ENCODE data around the gene SPDYA. TPM values are rescaled to one million over a fixed set of nuclear protein-coding genes. Genes with fewer than 3 reads are reported as not detected.

Gene SPDYA
- polyA plus RNA-seq (2011; rRNA removed) (0.17 and 0.49 TPM in 2 replicates), polyA plus RNA-seq (2017; fragmentation: RNase III; extraction: RNeasy Plus Mini Kit Qiagen cat#74134 plus additional on column Dnase treatment) (0.14 to 0.34 TPM (median 0.24 TPM) in 3 replicates), polyA minus RNA-seq (2011; rRNA and poly(A)+ RNA removed) (0.24 and 0.50 TPM in 2 replicates)
- polyA plus RNA-seq (2012; cell fraction: cytosol; rRNA removed), result 0.05 TPM in 1 of 2 replicates, not detected in the other
- 0.06 and 0.07 TPM in 2 replicates for polyA plus RNA-seq (2012; cell fraction: nucleus; rRNA removed)

DNA sequence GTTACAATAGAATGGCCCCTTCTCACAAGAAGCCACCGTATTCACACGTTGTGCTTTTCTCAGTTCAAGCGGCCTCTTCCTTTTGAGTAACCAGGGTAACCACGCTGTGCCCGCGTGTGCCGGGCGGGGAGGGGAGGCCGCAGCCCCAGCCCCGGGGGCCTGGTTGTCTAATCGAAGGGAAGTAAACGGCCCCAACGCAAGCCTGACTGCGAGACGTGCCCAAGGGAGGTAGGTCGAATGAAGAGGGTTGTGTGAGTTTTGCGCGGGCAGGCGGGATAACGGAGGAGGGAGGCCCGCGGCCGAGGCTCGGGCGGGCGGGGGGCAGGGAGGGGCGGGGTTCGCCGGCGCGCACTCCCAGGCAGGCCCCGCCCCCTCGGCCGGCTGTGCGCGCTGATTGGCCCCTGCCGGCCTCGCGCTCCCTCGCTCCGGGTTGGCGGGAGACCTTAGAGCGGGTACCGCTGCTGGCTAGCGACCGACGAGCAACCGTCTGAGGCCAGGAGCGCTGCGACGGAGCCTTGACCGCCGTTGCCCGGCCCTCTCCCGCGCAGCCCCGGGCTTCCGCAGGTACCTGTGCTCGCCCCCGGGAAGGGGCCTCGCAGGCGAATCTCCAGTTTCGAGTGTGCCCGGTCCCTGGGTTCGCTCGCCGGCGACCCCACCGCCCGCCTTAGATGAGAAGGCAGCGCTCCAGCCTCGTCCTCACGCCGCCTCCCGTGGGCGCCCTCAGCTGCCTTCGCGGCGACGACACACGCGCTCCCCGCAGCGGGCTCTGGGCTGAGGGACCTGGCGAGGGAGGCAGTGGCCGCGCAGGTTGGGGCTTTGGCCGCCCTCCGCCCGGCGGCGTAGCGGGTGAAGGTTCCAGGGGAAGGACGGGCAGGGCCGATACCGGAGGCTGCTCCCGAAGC is at the start of gene SPDYA:
SPDYA (plus strand) TSS at position 451 of the 902 bp plus-strand sequence. CDS start 5,181 bp downstream, outside the sequence.
- ATAC-seq (peak; percentile 94 to 95), FAIRE-seq (no peak), DNase-seq (ENCODE audit: low read depth in 1 of 2, low spot score in 1 of 2) (peak; percentile 68 to 81)
- Histone ChIP-seq H3K27ac (peak within 1 kb of the TSS; percentile 74 to 85), H3K9me3 (no peaks in the 10 kb centered on the region), H3K4me3 (peak within 1 kb of the TSS; percentile 43), H3K4me1 (peaks cover 11% of the 10 kb centered on the region; the same call in 2 of the 3 replicates), H3K4me2 (peak within 1 kb of the TSS; percentile 79)
- TF ChIP-seq ZFP36 (IDR thresholded peaks at IDR 0.05; ENCODE audit: borderline replicate concordance, partially characterized antibody) (no peak), CHD2 (IDR thresholded peaks at IDR 0.05; ENCODE audit: low read length, partially characterized antibody) (no peak), POLR2A (IDR thresholded peaks at IDR 0.05; ENCODE audit: low read length) (0 out of 2 replicates have a peak, but pooled peaks have one; percentile 7), RFX5 (IDR thresholded peaks at IDR 0.05) (no peak), CBX8 (IDR thresholded peaks at IDR 0.05) (no peak), POLR2AphosphoS2 (conservative IDR thresholded peaks at IDR 0.05; ENCODE audit: low read length) (no peak), TFCP2L1 (CRISPR knock-in tag; IDR thresholded peaks at IDR 0.05) (peak; percentile 57; the same call in 1 of the 2 replicates), BCL3 (IDR thresholded peaks at IDR 0.05) (no peak), MYC (IDR thresholded peaks at IDR 0.05; ENCODE audit: borderline replicate concordance, low read length) (0 out of 2 replicates have a peak, but pooled peaks have one; percentile 36), NR3C1 (IDR thresholded peaks at IDR 0.05) (no peak), PHF8 (IDR thresholded peaks at IDR 0.05; ENCODE audit: borderline replicate concordance, low read depth) (no peak), FOXS1 (CRISPR knock-in tag; IDR thresholded peaks at IDR 0.05) (no peak), JUN (IDR thresholded peaks at IDR 0.05) (peak; percentile 44 to 69; a peak in 2 of 5 replicates), ZSCAN20 (CRISPR knock-in tag; IDR thresholded peaks at IDR 0.05) (no peak), HOXB5 (CRISPR knock-in tag; IDR thresholded peaks at IDR 0.05) (peak; percentile 87), HOXA7 (CRISPR knock-in tag; IDR thresholded peaks at IDR 0.05) (no peak), RCOR1 (IDR thresholded peaks at IDR 0.05; ENCODE audit: low read depth, low read length) (no peak), E2F6 (IDR thresholded peaks at IDR 0.05; ENCODE audit: borderline replicate concordance, low read depth) (peak; percentile 99), NPAS2 (CRISPR knock-in tag; IDR thresholded peaks at IDR 0.05; ENCODE audit: borderline replicate concordance) (no peak), HDAC2 (IDR thresholded peaks at IDR 0.05) (no peak), TP53 (CRISPR knock-in tag; IDR thresholded peaks at IDR 0.05) (0 out of 2 replicates have a peak, but pooled peaks have one; percentile 28), CEBPB (IDR thresholded peaks at IDR 0.05) (no peak), HOXB13 (CRISPR knock-in tag; IDR thresholded peaks at IDR 0.05; ENCODE audit: low read depth) (peak; percentile 82), SMC3 (IDR thresholded peaks at IDR 0.05) (no peak), BHLHE40 (IDR thresholded peaks at IDR 0.05; ENCODE audit: low read depth, low read length) (no peak)
- TF ChIP-seq, protein P1, sequence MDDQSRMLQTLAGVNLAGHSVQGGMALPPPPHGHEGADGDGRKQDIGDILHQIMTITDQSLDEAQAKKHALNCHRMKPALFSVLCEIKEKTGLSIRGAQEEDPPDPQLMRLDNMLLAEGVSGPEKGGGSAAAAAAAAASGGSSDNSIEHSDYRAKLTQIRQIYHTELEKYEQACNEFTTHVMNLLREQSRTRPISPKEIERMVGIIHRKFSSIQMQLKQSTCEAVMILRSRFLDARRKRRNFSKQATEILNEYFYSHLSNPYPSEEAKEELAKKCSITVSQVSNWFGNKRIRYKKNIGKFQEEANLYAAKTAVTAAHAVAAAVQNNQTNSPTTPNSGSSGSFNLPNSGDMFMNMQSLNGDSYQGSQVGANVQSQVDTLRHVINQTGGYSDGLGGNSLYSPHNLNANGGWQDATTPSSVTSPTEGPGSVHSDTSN (IDR thresholded peaks at IDR 0.05), result no peak
- TF ChIP-seq, protein P2, sequence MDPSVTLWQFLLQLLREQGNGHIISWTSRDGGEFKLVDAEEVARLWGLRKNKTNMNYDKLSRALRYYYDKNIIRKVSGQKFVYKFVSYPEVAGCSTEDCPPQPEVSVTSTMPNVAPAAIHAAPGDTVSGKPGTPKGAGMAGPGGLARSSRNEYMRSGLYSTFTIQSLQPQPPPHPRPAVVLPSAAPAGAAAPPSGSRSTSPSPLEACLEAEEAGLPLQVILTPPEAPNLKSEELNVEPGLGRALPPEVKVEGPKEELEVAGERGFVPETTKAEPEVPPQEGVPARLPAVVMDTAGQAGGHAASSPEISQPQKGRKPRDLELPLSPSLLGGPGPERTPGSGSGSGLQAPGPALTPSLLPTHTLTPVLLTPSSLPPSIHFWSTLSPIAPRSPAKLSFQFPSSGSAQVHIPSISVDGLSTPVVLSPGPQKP (IDR thresholded peaks at IDR 0.05; ENCODE audit: low read depth, low read length), result no peak
- TF ChIP-seq, protein P3, sequence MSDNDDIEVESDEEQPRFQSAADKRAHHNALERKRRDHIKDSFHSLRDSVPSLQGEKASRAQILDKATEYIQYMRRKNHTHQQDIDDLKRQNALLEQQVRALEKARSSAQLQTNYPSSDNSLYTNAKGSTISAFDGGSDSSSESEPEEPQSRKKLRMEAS (IDR thresholded peaks at IDR 0.05), result peak; percentile 91
- TF ChIP-seq, protein P4, sequence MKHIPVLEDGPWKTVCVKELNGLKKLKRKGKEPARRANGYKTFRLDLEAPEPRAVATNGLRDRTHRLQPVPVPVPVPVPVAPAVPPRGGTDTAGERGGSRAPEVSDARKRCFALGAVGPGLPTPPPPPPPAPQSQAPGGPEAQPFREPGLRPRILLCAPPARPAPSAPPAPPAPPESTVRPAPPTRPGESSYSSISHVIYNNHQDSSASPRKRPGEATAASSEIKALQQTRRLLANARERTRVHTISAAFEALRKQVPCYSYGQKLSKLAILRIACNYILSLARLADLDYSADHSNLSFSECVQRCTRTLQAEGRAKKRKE (CRISPR knock-in tag; IDR thresholded peaks at IDR 0.05; ENCODE audit: low read depth), result 0 out of 2 replicates have a peak, but pooled peaks have one; percentile 65
- WGBS (ENCODE audit: missing lambda C conversion rate), result 36% methylated on average over 53 of the region's 97 CpGs
- CTCF ChIA-PET, result interaction anchor here (0.6 to 4.3 kb wide), 8 partner anchors 9 to 336 kb away, joined by 3 to 22 read pairs (median 9); no protein-coding TSS in a partner anchor
- POLR2A ChIA-PET, result no interaction called here

Data from A549 (cell line).